Measurements from ENCODE around the gene ARHGAP32.
"Not testable (repeated sequence)": the region's sequence is repeated elsewhere in the genome, so short reads cannot be mapped to it uniquely, and the experiment has no call there.

ARHGAP32 gene

DNA sequence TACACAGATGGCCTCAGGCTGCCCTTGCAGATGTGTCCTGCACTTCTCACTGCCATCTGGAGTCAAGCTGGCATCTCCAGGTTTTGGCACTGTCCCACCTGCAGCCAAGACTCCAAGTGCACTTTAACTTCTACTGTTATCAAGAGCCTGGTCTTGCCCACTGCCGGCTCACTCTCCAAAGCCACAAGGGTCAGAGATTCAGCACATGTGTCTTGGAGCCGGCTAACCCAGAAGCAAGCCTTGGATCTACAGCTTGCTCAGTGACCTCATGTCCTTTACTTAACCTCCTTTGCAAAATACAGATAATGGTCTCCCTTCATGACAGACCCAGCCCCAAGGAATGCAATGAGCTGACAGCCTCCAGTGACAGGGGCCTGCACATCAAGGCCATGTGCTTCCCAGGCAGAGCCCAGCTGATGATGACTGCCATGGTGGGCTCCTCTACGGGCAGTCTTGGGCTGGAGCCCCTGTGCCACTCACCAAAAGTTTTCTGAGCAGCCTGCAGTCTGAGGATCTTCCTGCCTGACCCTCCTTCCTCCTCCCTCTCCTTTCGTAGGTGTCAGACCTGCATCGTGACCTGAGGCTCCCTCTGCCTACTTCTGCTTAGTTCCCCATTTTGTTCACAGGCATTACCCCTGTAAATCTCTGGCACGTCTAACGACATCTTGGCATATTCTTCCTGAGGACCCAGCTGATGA is 258.5 kb downstream of the ARHGAP32 start:
- no peak for DNase-seq (ENCODE audit: low read depth in 2 of 2)

DNA sequence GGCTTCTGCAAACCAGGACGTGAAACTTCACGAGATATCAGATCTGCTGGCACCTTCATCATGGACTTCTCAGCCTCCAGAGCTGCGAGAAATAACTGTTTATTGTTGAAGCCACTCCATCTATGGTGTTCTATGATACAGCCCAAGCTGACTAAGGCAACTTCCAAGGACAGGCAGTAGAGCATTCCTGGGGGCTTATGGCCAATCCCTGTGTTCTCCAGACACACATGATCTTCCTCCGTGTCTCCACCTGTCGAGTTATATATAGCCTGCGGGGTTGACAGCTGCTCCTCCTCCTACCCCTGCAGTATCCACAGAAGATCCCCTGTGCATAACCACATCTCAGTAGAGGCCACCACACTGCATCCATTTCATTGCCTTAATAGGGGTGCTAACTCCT is 260.5 kb downstream of the ARHGAP32 start:
- no peak for DNase-seq (ENCODE audit: low read depth in 2 of 2)

DNA sequence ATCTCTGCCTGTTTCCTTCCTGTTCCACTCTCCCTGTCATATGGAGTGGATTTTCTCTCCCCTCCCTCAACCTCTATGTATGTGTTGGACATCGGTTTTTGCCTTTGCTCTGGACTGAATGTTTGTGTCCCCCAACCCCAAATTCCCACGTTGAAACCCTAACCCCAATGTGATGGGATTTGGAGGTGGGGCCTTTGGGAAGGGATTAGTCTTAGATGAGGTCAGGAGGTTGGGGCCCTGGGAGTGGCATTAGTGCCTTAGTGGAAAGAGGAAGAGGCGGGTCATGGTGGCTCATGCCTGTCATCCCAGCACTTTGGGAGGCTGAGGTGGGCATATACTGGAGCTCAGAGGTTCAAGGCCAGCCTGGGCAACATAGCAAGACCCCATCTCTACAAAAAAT is 261.1 kb downstream of the ARHGAP32 start:
- no peak for DNase-seq (ENCODE audit: low read depth in 2 of 2)

DNA sequence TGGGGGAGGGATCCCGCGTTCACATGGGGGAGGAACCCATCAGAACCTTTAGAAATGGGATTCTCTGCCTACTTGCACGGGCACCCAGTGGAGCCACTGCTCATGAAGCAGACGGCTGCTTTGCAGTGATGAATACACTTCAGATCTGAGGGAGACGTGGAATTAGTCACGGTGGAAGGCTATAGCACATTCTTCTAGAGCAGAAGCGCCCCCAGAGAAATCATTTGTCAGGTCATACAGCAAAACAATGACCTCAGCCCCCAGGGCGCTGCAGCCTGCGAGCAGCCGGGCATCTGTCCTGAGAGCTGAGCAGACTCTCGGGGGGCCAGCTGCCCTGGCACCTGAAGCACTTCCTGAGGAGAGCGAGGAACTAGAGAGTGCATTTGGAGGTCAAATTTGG is 262.1 kb downstream of the ARHGAP32 start:
- no peak for DNase-seq (ENCODE audit: low read depth in 2 of 2)

DNA sequence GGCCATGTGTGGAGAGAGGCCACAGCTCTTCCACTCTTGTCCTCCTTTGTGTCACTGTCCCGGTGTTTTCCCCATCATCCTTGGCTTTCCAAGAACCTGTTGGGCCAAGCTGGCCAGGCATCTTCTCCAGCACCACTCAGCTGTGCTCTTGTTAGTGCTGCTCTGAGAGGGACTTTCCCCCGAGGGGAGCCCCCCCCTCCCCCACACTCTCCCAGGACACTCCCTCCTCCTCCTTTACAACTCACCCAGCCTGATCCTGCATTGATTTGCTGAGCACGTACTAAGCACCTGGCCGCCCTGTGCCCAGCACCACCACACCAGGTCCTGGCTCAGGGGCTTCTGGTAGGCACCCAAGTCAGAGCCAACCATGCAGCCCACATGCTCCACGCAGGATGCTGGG is 262.7 kb downstream of the ARHGAP32 start:
- DNase-seq (ENCODE audit: low read depth in 2 of 2), result no peak

DNA sequence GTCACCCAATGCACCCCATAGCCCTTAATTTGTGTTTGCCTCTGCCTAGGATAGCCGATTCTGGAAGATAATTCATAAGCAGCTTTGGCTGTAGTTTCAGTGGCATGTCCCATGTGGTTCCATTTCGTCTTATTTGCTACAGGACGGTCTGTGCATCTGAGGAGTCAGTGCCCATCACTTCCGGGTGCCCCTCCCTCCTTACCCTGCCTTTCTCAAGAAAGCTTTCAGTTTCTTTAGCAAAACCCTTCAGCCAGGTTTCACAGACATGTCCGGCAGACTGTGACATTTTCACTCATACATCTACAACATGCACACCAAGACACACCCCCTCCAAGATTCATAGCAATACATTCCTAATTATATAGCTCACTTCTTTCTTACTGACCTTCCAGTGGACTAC is 263.7 kb downstream of the ARHGAP32 start:
- no peak for DNase-seq (ENCODE audit: low read depth in 2 of 2)

DNA sequence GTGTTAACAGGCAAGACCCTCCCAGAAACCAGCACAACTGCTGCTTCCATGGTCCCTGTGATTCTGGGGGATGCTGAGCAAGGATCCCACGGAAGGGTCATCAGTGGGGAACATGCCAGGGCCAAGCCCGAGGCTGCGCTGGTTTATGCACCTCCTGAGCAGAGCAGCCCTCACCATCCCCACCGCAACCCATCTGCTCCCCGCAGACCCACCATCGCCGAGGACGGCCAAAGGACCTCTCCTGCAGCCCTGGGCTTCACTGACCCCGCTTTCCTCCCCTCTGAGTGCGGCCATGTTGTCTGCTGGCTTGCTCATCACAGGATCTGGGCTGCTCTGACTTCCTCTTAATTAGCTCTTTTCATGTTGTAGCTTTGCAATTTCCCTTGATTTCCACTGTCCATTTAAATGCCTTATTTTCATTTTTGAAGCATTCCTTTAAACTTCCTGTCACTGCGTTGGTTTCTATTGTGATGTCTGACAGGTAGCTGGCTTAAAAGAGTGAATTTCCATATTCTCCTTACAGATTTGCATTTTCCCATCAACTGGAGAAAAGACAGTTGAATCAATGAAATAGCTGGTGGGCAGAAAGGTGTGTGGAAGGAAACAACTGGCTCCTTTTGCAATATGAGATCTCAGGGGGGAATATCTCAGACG is 264.3 kb downstream of the ARHGAP32 start:
- DNase-seq (ENCODE audit: low read depth in 2 of 2), result no peak

DNA sequence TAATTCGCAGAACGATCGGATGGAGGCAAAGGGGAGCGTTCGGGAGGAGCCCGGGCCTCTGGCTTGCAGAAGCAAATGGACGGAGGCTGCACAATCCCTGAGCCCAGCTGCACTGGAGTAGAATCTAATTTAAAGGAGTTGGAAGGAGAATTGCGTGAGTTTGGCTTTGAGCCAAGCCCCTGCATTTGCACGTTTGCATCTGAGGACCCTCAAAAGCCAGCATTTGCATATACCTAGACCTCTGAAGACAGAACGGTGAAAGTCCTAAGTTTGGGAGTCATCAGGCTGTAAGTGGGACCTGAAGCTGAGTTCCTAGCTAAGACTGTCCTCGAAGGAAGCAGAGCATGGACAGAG is 265.0 kb downstream of the ARHGAP32 start:
- no peak for DNase-seq (ENCODE audit: low read depth in 2 of 2)

DNA sequence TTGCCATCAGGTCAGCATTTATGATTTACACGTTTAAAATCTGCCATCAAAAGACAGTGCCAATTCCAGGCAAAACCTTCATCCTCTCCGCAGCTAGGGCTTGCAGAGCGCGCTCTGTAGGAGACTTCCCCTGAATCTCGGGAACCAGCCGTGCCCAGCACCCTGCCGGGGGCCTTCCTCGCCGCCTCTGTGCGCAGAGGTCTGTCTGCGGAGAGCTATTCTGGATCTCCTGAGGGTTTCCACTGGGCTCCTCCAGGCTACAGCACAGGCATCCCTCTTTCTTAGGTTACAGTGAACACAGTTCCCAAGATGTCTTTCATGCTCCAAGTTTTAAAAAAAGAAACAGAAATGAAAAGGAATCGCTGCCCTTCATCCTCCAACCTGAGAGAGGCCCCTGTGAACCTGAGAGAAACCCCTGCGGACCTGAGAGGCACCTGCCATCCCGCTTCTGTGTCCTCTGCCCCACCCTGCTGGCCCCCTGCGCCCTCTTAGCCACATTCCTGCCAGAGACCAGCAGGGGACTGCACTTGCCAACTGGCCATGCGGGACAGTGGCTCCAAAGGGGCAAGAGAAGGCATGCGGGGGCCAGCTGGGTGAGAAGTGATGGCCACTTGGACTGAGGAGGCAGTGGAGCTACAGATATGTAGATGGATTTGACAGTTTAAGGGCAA is 265.6 kb downstream of the ARHGAP32 start:
- DNase-seq (ENCODE audit: low read depth in 2 of 2), result no peak

DNA sequence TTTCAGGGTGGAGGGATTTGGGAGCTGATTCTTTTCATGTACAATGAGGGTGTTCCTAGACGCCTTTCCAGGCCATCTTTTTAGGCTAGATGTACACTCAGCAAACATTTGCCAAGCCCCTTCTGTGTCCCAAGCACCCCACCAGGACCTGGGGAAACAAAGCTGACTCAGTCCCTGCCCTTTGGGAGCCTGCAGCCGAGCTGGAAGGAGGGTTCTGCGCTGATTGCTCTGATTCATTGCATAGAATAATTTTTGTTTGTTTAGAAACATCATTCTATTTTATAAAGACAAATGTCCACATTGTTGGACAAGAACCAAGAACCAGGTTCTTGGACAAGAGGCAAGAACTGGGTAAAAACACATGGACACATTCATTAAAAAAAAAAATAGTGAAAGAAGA is 266.1 kb downstream of the ARHGAP32 start:
- DNase-seq (ENCODE audit: low read depth in 2 of 2), result no peak

DNA sequence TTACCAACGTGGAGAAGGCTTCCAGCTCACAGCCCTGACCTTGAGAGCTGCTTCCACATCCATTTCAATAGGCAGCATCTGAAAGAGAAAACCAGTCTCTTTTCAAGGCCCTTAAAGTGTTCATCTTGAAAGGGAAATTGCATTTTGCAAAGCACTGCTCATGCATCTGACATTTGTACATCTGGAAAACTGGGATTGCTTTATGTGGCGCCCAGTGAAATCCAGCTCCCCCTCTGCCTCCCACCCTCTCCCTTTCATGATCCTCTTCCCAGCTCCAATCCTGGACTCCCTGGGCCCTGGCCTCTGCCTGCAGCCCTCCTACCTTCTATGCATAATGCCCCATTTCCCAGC is 266.9 kb downstream of the ARHGAP32 start:
- DNase-seq (ENCODE audit: low read depth in 2 of 2), result no peak

DNA sequence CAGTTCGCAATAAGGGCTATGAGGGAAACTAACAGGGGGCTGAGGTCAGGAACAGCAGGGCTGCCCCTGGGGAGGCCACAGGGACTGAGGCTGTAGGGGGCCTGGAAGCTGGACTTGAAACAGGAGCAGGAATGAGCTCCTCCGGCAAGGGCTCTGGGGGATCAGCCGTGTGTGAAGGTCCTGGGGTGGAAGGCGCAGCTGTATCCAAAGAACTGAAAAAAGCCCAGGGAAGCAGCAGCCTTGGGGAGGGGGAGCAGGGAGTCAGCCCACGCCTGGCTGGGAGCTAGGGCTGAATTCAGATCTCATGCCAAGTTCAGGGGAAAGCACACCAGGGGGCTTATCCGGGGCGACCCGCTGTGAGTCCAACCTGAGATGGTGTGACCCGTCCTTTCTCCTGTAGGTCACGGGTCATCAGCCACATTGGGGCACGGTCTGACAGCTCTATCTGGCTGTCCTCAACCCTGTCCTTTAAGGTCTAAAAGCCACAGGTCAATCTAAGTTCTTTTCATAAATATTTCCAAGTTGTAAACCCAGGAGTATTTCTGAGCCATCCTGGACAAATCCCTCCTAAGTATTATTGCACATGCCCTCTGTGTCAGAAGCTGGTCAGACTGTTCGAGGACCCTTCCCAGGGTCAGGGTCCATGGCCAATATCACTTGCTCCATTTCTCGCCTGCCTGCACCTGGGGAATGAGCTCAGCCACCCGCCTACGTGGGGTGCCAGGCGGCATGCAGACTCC is 267.4 kb downstream of the ARHGAP32 start:
- DNase-seq (ENCODE audit: low read depth in 2 of 2), result no peak

DNA sequence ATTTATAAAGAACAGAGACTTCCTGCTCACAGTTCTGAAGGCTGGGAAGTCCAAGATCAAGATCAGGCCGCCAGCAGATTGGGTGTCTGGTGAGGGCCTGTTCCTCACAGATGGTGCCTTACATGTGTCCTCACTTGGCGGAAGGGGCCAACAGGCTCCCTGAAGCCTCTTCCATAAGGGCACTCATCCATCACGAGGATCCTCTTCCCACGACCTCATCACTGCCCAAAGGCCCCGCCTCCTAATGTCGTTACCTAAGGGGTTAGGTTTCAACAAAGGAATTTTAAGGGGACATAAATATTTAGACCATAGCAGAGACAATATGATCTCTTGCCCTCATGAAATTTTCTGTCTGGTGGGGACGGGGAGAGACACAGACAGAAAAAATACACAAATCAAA is 268.0 kb downstream of the ARHGAP32 start:
- DNase-seq (ENCODE audit: low read depth in 2 of 2), result no peak

DNA sequence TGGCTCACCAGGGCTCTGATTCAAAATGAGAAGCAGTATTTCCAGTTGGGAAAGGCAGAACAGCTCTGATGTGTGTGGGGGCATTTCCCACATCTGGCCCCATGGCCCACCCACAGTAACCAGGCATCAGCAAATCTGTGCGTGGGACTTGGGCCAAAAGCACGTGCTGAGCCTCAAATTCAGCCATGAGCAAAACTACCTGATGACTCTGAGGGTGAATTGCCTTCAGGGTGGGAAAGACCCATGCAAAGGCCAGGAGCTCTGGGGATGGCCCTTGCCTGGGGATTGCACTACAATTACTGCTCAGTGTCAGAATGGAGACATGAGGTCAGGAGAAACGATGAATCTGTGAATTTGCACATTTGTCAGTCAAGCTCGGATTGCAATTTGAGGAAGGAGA is 270.3 kb downstream of the ARHGAP32 start:
- DNase-seq (ENCODE audit: low read depth in 2 of 2), result no peak

DNA sequence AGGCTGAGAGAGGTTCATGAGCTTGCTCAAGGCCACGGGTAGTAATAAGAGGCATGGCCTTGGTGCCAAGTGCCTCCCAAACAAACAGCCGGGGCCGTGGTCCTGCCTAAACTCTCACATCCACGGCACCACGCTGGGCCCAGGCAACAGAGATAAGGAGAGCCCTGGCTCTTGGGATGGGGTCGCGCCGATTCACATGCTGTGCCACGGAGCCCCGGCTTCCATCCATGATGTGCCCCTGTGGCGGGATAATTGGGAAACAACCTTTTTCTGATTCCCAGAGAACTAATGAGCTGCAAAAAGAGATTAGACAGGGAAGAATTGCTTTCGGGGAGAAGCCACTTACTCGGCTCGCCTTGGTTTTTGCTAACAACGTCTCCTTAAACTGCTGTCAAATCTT is 271.5 kb downstream of the ARHGAP32 start:
- DNase-seq (ENCODE audit: low read depth in 2 of 2), result no peak

DNA sequence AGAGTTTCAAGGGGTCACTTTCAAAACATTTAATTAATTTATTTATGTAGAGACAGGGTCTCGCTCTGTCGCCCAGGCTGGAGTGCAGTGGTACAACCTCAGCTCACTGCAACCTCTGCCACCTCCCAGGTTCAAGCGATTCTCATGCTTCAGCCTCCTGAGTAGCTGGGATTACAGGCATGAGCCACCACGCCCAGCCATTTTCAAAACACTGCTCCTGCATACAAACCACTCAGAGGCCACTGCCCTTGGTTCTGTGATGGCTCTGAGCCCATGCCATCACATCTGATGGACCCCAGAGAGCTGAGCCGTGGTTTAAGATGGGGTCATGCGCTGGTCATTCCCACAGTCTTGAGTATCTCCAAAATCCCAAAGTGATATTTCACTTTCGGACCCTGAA is 272.5 kb downstream of the ARHGAP32 start:
- DNase-seq (ENCODE audit: low read depth in 2 of 2), result not testable (repeated sequence)

DNA sequence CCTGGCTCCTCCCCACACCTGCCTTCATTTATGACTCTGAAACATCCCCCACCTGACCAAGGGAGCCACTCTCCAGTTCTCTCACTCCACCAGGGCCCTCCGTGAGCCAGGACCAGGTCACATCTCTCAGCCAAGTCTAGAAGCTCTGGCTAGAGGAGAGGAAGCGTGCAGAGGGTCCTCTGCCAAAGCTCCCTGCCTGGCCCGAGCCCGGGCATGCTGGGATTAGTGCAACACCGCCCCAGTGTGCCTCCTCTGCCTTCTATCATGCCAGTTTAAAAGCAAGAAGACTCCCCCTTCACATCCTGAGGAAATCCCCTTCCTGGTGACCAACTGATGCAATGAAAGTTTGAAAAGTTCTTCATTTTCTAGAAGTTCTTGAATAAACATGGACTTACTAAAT is 272.9 kb downstream of the ARHGAP32 start:
- no peak for DNase-seq (ENCODE audit: low read depth in 2 of 2)

DNA sequence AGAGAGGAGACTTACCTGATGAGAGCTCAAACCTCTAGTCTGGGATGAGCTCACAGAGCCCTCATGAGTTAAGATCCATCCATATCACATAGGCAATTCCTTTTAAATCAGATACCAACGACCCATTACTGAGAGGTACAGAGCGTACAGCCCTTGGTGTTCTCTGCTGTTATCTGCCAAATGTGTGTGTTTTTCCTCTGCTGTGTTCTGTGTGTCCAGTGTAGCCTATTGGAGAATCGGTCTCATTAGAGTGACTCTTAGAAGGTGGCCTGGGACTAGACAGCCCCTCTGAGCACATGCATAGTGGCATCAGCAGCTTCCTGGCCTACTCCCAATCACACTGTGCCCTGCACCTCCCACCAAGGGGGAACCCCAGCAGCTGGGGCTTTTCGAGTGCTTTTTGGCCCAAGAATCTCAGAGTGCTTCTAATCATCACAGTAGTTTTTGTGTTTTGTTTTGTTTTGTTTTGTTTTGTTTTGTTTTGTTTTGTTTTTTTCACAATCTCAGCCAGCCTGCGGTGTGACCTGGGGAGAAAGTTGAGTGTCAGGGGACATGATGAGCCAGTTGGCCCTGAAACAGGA is 274.9 kb downstream of the ARHGAP32 start:
- DNase-seq (ENCODE audit: low read depth in 2 of 2), result no peak

DNA sequence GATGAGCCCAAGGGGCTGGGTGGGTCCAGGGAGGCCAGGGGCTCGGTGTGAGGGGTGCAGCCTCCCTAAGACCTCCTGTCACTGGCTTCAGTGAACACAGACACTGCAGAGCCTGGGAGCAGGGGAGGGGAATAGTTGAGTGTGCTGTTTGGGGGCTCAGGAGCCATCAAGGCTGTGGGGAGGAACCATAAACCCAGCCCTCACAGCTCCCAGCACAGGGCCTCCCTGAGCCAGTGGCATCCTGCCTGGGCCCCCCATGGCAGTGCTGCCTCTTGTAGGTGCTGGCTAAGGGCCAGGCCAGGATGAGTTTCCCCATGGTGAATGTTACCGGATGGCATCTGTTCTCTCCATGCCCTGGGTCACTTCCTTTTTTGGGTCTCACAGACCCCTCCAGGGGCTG is 275.4 kb downstream of the ARHGAP32 start:
- DNase-seq (ENCODE audit: low read depth in 2 of 2), result no peak

DNA sequence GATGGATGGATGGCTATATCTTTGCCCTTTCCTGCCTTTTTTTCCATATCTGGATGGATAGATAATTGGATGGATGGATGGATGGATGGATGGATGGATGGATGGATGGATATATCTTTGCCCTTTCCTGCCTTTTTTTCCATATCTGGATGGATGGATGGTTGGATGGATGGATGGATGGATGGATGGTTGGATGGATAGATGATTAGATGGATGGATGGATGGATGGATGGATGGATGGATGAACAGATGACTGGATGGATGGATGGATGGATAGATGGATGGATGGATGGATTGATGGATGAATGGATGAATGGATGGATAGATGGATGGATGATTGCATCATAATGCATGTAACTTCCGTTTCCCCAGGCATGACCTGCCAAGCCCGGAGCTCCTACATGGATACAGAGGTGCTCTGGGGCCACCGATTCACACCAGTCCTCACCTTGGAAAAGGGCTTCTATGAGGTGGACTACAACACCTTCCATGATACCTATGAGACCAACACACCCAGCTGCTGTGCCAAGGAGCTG is 276.0 kb downstream of the ARHGAP32 start:
- no peak for DNase-seq (ENCODE audit: low read depth in 2 of 2)

DNA sequence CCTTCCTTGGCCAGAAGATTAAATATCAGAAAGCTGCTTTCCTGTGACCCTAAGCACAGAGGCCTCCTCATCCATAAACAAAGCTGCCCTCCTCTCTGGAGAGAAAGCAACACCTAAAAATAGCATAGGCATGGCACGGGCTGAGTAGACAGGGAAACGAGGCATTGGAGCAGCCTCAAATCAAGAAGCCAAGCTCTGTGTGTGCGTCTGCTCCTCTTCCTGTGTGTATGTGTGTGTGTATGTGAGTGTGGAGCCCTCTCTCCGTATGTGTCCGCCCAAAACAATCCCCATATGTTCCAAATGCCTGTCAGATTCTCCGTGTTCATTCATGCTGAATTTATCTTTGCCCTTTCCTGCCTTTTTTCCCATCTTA is 277.0 kb downstream of the ARHGAP32 start:
- DNase-seq (ENCODE audit: low read depth in 2 of 2), result no peak

Data from stimulated activated CD4-positive, alpha-beta T cell treated with anti-CD3 and anti-CD28 coated beads, Interleukin-15, amount 100 ng/mL, for 48 hours (primary cell).